Upper lobe of right lung (tissue), 1 donor: ENCODE results near the gene OGFR. TPM values are rescaled to one million over a fixed set of nuclear protein-coding genes. Genes with fewer than 3 reads are reported as not detected.

Experiments
- ATAC-seq: fragments of 200-7000 bp; cut with Tn5 transposase; one replicate; pipeline ENCODE4 v1.9.1; 2020; ENCODE audit warnings: mild to moderate bottlenecking, moderate library complexity
- DNase-seq: peaks from one replicate; pipeline ENCODE4 v3.0.0-alpha.2; 2020
- H3K27ac ChIP-seq: fragments of 200-600 bp; one replicate; pipeline ENCODE4 v1.8.0; 2022
- H3K27me3 ChIP-seq: fragments of 200-600 bp; one replicate; pipeline ENCODE4 v1.8.0; 2022; ENCODE audit warnings: mild to moderate bottlenecking
- H3K36me3 ChIP-seq: fragments of 200-600 bp; one replicate; pipeline ENCODE4 v1.8.0; 2022
- H3K4me1 ChIP-seq: fragments of 200-600 bp; one replicate; pipeline ENCODE4 v1.8.0; 2022
- H3K4me3 ChIP-seq: fragments of 200-600 bp; one replicate; pipeline ENCODE4 v1.8.0; 2022; ENCODE audit warnings: mild to moderate bottlenecking
- H3K9me3 ChIP-seq: fragments of 200-600 bp; one replicate; pipeline ENCODE4 v1.8.0; 2022
- CTCF ChIP-seq: fragments of 200-600 bp; IDR thresholded peaks from one replicate; pipeline ENCODE4 v1.8.0; 2022; ENCODE audit warnings: antibody characterized with exemption
- intact Hi-C: fragments of 100-400 bp; cut with DNase I; formaldehyde crosslinking; loops from one replicate; pipeline ENCODE4 v1.11.0; 2022
- total RNA-seq: library from RNA; stranded (reverse); fragmentation: NEBNext Ultra II Directional; extraction: Animal tissue kit (Norgen Biotek cat#: 25700); gene quantifications from one replicate; pipeline ENCODE4 v1.2.1, GENCODE V29; 2021
- donor health status: DM: no; HTN: yes; CAD: no; lungs with severe emphysema.

OGFR gene
- total RNA-seq, 1 donor from 2014 or later = 58.2 TPM

- Histone ChIP-seq H3K9me3 (no peaks in the 10 kb centered on the region), H3K36me3 (peaks cover 59% of the 10 kb centered on the region), H3K27me3 (peaks cover 5% of the 10 kb centered on the region), H3K4me1 (peaks cover 23% of the 10 kb centered on the region), H3K4me3 (no peak overlapping the region), H3K27ac (no peak overlapping the region)
- no peak for TF ChIP-seq CTCF
- no peak for ATAC-seq
- no peak for DNase-seq
- intact Hi-C loops = loop anchor here (10.0 kb wide), 1 partner anchor 135 kb away; no protein-coding TSS in a partner anchor
These were observed 5.1 kb downstream of the OGFR start for GRCh38 chr20:62809530-62810428.

- intact Hi-C loops = no loop called here
- peaks cover 27% of the 10 kb centered on the region for H3K4me1 ChIP-seq
- TF ChIP-seq CTCF = no peak
- ATAC-seq (no peak), DNase-seq (no peak)
- H3K9me3 ChIP-seq = no peaks in the 10 kb centered on the region
- H3K36me3 ChIP-seq = peaks cover 59% of the 10 kb centered on the region
- no peak overlapping the region for H3K4me3 ChIP-seq
- H3K27ac ChIP-seq = no peak overlapping the region
- H3K27me3 ChIP-seq = peaks cover 20% of the 10 kb centered on the region
These were observed 6.7 kb downstream of the OGFR start for GRCh38 chr20:62811320-62811719.

DNA sequence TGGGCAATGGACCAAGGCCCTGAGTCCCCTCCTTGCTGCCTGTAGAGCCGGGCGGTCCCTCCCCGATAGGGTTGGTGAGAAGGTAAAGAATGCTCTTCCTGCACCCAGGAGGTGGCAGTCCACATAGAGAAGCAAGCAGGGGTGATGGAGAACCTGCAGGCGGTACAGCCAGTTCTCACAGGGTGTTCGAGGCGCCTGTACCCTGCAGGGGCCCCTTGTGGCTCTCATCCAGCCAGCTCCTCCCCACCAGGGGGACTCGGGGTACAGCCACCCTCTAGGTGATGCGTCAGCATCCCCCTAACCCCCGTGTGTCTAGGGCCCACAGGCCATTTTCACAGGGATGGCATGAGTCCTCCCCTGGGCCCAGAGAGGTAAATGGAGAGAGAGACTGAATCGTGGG, 7.1 kb downstream of the OGFR start:
- peaks cover 59% of the 10 kb centered on the region for H3K36me3 ChIP-seq
- no peak for DNase-seq
- no peak for ATAC-seq
- TF ChIP-seq CTCF = no peak
- H3K4me3 ChIP-seq = no peak overlapping the region
- no peak overlapping the region for H3K27ac ChIP-seq
- H3K9me3 ChIP-seq = no peaks in the 10 kb centered on the region
- intact Hi-C loops = no loop called here
- peaks cover 24% of the 10 kb centered on the region for H3K27me3 ChIP-seq
- peaks cover 26% of the 10 kb centered on the region for H3K4me1 ChIP-seq

GRCh38 chr20:62812181-62812906, 7.7 kb downstream of the OGFR start:
- H3K36me3 ChIP-seq = peaks cover 56% of the 10 kb centered on the region
- H3K27me3 ChIP-seq = peaks cover 29% of the 10 kb centered on the region
- no peak for DNase-seq
- H3K9me3 ChIP-seq = no peaks in the 10 kb centered on the region
- H3K4me1 ChIP-seq = peaks cover 21% of the 10 kb centered on the region
- no peak overlapping the region for H3K27ac ChIP-seq
- TF ChIP-seq CTCF = no peak
- intact Hi-C loops = no loop called here
- ATAC-seq = peak; percentile 4
- no peak overlapping the region for H3K4me3 ChIP-seq

GRCh38 chr20:62812907-62813200, 8.2 kb downstream of the OGFR start:
- no peak for DNase-seq

More at GRCh38 chr20:62812907-62813200, 8.2 kb downstream of the OGFR start:
- H3K4me1 ChIP-seq = peaks cover 19% of the 10 kb centered on the region
- intact Hi-C loops = no loop called here
- TF ChIP-seq CTCF = no peak
- no peaks in the 10 kb centered on the region for H3K9me3 ChIP-seq
- H3K36me3 ChIP-seq = peaks cover 51% of the 10 kb centered on the region
- ATAC-seq = no peak
- no peak overlapping the region for H3K4me3 ChIP-seq
- H3K27ac ChIP-seq = no peak overlapping the region
- H3K27me3 ChIP-seq = peaks cover 34% of the 10 kb centered on the region
